HL-60 (cell line): ENCODE data around the gene ITCH.

Experiments
- DNase-seq, 2 experiments: peaks; one replicate each; pipeline ENCODE4 v3.0.0-alpha.2; 2010 to 2020; ENCODE audit warnings: low read depth in 1 of 2, low spot score in 1 of 2
- H3K27ac ChIP-seq: fragments of 250-450 bp; sonication (Bioruptor Pico); replicated peaks from 2 replicates; pipeline ENCODE4 v1.5.1; 2020; ENCODE audit warnings: mild to moderate bottlenecking, moderate library complexity
- H3K27me3 ChIP-seq: fragments of 250-450 bp; sonication (Bioruptor Pico); 2 replicates; pipeline ENCODE4 v1.5.1; 2021; ENCODE audit warnings: mild to moderate bottlenecking, moderate library complexity; ENCODE audit not compliant: insufficient read depth, poor library complexity, severe bottlenecking
- H3K4me3 ChIP-seq: replicated peaks from 2 replicates; pipeline ENCODE4 v1.5.1; 2011; ENCODE audit warnings: mild to moderate bottlenecking, control low read depth, low read length; ENCODE audit not compliant: insufficient read depth
- GABPA ChIP-seq: IDR thresholded peaks from 2 replicates; pipeline ENCODE4 v1.6.1; 2012; ENCODE audit warnings: low read depth
- POLR2AphosphoS5 ChIP-seq: IDR thresholded peaks from 2 replicates; pipeline ENCODE4 v1.6.1; 2012; ENCODE audit warnings: low read depth
- REST ChIP-seq: IDR thresholded peaks from 2 replicates; pipeline ENCODE4 v1.6.1; 2012; ENCODE audit warnings: low read depth; ENCODE audit not compliant: insufficient replicate concordance
- SPI1 ChIP-seq: IDR thresholded peaks from 2 replicates; pipeline ENCODE4 v1.6.1; 2012; ENCODE audit warnings: low read depth, mild to moderate bottlenecking, borderline replicate concordance
- TF ChIP-seq, protein P1 (sequence below): IDR thresholded peaks from one replicate; pipeline ENCODE4 v1.5.1; 2011; ENCODE audit warnings: low read length, control low read depth, inconsistent platforms; ENCODE audit not compliant: insufficient read depth

Gene ITCH

GRCh38 chr20:34452281-34452982 is 89.4 kb downstream of the ITCH start:
- H3K27me3 ChIP-seq, result no peaks in the 10 kb centered on the region
- H3K4me3 ChIP-seq, result no peak overlapping the region
- DNase-seq, result no peak
- H3K27ac ChIP-seq, result no peak overlapping the region
- TF ChIP-seq SPI1 (no peak), REST (no peak), GABPA (no peak), POLR2AphosphoS5 (no peak)
- TF ChIP-seq, protein P1, sequence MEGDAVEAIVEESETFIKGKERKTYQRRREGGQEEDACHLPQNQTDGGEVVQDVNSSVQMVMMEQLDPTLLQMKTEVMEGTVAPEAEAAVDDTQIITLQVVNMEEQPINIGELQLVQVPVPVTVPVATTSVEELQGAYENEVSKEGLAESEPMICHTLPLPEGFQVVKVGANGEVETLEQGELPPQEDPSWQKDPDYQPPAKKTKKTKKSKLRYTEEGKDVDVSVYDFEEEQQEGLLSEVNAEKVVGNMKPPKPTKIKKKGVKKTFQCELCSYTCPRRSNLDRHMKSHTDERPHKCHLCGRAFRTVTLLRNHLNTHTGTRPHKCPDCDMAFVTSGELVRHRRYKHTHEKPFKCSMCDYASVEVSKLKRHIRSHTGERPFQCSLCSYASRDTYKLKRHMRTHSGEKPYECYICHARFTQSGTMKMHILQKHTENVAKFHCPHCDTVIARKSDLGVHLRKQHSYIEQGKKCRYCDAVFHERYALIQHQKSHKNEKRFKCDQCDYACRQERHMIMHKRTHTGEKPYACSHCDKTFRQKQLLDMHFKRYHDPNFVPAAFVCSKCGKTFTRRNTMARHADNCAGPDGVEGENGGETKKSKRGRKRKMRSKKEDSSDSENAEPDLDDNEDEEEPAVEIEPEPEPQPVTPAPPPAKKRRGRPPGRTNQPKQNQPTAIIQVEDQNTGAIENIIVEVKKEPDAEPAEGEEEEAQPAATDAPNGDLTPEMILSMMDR, result no peak

- H3K27ac ChIP-seq, result no peak overlapping the region
- DNase-seq, result no peak
These were observed 95.6 kb downstream of the ITCH start for GRCh38 chr20:34458631-34459030.

More at GRCh38 chr20:34458631-34459030, 95.6 kb downstream of the ITCH start:
- H3K27me3 ChIP-seq, result no peaks in the 10 kb centered on the region
- TF ChIP-seq POLR2AphosphoS5 (no peak), SPI1 (no peak), REST (no peak), GABPA (no peak)
- TF ChIP-seq, protein P1, result no peak
- H3K4me3 ChIP-seq, result no peak overlapping the region
